Stimulated activated CD4-positive, alpha-beta T cell treated with anti-CD3 and anti-CD28 coated beads, Interleukin-15, amount 100 ng/mL, for 48 hours (primary cell): Measurements from ENCODE around the gene S100A14.
A peak's percentile ranks its signal among the peaks of the same experiment; 100 is the strongest.
"Not testable (repeated sequence)": the region's sequence is repeated elsewhere in the genome, so short reads cannot be mapped to it uniquely, and the experiment has no call there.

Experiments
- DNase-seq, 2 donors: peaks; one replicate each; pipeline ENCODE4 v3.0.0-alpha.2; 2020; ENCODE audit warnings: low read depth in 2 of 2

Gene S100A14

GRCh38 chr1:153616144-153616916, at the start of gene S100A14:
Gene S100A14, minus strand, starts transcription at chr1:153616325. Its CDS starts 467 bp downstream, at chr1:153615858.
- no peak for DNase-seq

- DNase-seq: no peak
These were observed 47.1 kb upstream of the S100A14 start for GRCh38 chr1:153663211-153663610.

GRCh38 chr1:153662269-153662668, 46.1 kb upstream of the S100A14 start:
- no peak for DNase-seq

GRCh38 chr1:153661111-153661708, 45.1 kb upstream of the S100A14 start:
- DNase-seq: no peak

GRCh38 chr1:153659656-153660055, 43.5 kb upstream of the S100A14 start:
- no peak for DNase-seq

- DNase-seq: no peak
These were observed 43.0 kb upstream of the S100A14 start for GRCh38 chr1:153659175-153659534.

GRCh38 chr1:153658400-153659174, 42.5 kb upstream of the S100A14 start, which contains the start of gene SNAPIN:
Gene SNAPIN, plus strand, starts transcription at chr1:153658703. Its CDS starts 41 bp downstream, at chr1:153658744.
- DNase-seq: peak; percentile 82 to 90

- DNase-seq: no peak
These were observed 39.2 kb upstream of the S100A14 start for GRCh38 chr1:153655333-153655732.

GRCh38 chr1:153652805-153653500, 36.8 kb upstream of the S100A14 start:
- DNase-seq: no peak

GRCh38 chr1:153651771-153652170, 35.6 kb upstream of the S100A14 start:
- DNase-seq: no peak

GRCh38 chr1:153649863-153650235, 33.7 kb upstream of the S100A14 start:
- no peak for DNase-seq

- DNase-seq: no peak
These were observed 33.2 kb upstream of the S100A14 start for GRCh38 chr1:153649137-153649862.

- DNase-seq: no peak
These were observed 32.0 kb upstream of the S100A14 start for GRCh38 chr1:153648000-153648643.

GRCh38 chr1:153647346-153647714, 31.2 kb upstream of the S100A14 start:
- no peak for DNase-seq

GRCh38 chr1:153646672-153647345, 30.7 kb upstream of the S100A14 start:
- no peak for DNase-seq

- no peak for DNase-seq
These were observed 27.7 kb upstream of the S100A14 start for GRCh38 chr1:153643816-153644215.

- no peak for DNase-seq
These were observed 27.0 kb upstream of the S100A14 start for GRCh38 chr1:153643100-153643499.

GRCh38 chr1:153642161-153642560, 26.0 kb upstream of the S100A14 start:
- no peak for DNase-seq

- no peak for DNase-seq
These were observed 24.7 kb upstream of the S100A14 start for GRCh38 chr1:153640861-153641260.

- DNase-seq: not testable (repeated sequence)
These were observed 24.1 kb upstream of the S100A14 start for GRCh38 chr1:153640213-153640612.
